ENCODE results near the gene XIST.

GRCh38 chrX:73822775-73823174 is 29.7 kb downstream of the XIST start:
- TF ChIP-seq CTCF (conservative IDR thresholded peaks at IDR 0.05) (no peak), ZFX (IDR thresholded peaks at IDR 0.05) (no peak)

Measured in C4-2B (cell line).